Hair follicle dermal papilla cell (primary cell): ENCODE measurements around the gene BARHL2. TPM values are rescaled to one million over a fixed set of nuclear protein-coding genes. Genes with fewer than 3 reads are reported as not detected.

ENCODE experiments used
- total RNA-seq: library from RNA; depleted of rRNA; stranded (reverse); fragments of >200 nt; gene quantifications from 2 replicates; pipeline ENCODE4 v1.2.3, GENCODE V29; 2012

Gene BARHL2
- not detected in 2 replicates for total RNA-seq

DNA sequence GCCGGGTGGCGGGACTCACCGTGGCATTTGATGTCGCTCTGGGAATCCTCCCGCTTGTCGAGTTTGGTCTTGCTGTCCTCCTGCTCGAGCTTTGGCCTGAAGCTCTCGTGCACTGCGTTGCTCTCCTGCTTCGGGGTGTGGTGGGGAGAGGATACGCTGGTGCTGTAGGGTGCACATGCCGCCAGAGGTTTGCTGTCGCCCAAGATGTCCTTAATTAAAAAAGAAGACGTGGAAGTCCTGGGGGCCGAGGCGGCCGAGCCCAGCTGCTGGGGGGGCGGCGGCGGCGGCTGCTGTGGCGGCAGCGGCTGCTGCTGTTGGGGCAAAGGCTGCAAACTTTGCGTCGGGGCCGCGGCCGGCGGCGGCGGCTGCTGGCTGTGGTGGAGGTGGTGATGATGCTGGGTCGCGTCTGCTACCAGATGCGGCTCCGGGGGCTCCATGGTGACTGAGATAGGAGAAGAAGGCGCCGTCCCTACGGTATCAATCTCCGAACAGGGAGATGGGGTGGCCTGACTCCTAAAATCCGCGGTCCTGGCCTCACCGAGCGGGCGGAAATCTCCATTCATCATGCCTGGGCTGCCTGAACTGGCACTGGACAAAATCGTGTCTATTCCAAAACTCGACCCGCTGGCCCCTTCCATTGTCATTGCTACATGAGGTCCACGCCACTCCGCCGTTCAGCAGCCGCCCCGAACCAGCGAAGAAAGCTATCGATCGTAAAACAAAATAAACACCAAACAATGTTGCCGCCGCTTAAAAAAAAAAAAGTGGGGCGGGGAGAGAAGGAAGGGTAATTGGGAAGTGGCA, at the start of gene BARHL2:
BARHL2 (minus strand) TSS at position 751 of the 804 bp plus-strand sequence; CDS start at position 644, 107 bp downstream.

